Measurements from ENCODE around the gene PSD4.

The PSD4 gene

GRCh38 chr2:113131352-113132185, 42.2 kb upstream of the PSD4 start:
- no peaks in the 10 kb centered on the region for H3F3A ChIP-seq (ENCODE audit: insufficient read depth)
- no peaks in the 10 kb centered on the region for H3K9me3 ChIP-seq (ENCODE audit: insufficient read depth, low read length)
- no peak overlapping the region for H2AFZ ChIP-seq (ENCODE audit: low read depth, low read length, severe bottlenecking)
- H4K20me1 ChIP-seq (ENCODE audit: low read depth, low read length) = no peaks in the 10 kb centered on the region
- no peaks in the 10 kb centered on the region for H3K79me2 ChIP-seq (ENCODE audit: insufficient read depth, low read length)
- TF ChIP-seq CTCF (IDR thresholded peaks at IDR 0.05; ENCODE audit: insufficient read depth, low read length, poor library complexity, severe bottlenecking) (no peak), EZH2phosphoT487 (conservative IDR thresholded peaks at IDR 0.05; ENCODE audit: low read length) (no peak)
- no peaks in the 10 kb centered on the region for H3K27me3 ChIP-seq (ENCODE audit: low read length)
- no peaks in the 10 kb centered on the region for H3K9me2 ChIP-seq (replicated peaks; ENCODE audit: insufficient read depth, low read length)
- no peak overlapping the region for H3K4me3 ChIP-seq (ENCODE audit: insufficient read depth, low read length, poor library complexity, severe bottlenecking)
- H3K36me3 ChIP-seq (ENCODE audit: low read length) = no peaks in the 10 kb centered on the region
- H3K9ac ChIP-seq (ENCODE audit: low read length) = no peak overlapping the region
- H3K4me2 ChIP-seq (ENCODE audit: low read depth, low read length, poor library complexity, severe bottlenecking) = no peak overlapping the region
- no peak overlapping the region for H3K27ac ChIP-seq (ENCODE audit: low read depth, low read length)

GRCh38 chr2:113132414-113133021, 41.3 kb upstream of the PSD4 start:
- Histone ChIP-seq H3K9me2 (replicated peaks; ENCODE audit: insufficient read depth, low read length) (no peaks in the 10 kb centered on the region), H3K27ac (ENCODE audit: low read depth, low read length) (no peak overlapping the region), H3K9me3 (ENCODE audit: insufficient read depth, low read length) (no peaks in the 10 kb centered on the region), H3K9ac (ENCODE audit: low read length) (no peak overlapping the region), H3K27me3 (ENCODE audit: low read length) (no peaks in the 10 kb centered on the region), H3K4me2 (ENCODE audit: low read depth, low read length, poor library complexity, severe bottlenecking) (no peak overlapping the region), H3F3A (ENCODE audit: insufficient read depth) (no peaks in the 10 kb centered on the region), H4K20me1 (ENCODE audit: low read depth, low read length) (no peaks in the 10 kb centered on the region), H2AFZ (ENCODE audit: low read depth, low read length, severe bottlenecking) (no peak overlapping the region), H3K4me3 (ENCODE audit: insufficient read depth, low read length, poor library complexity, severe bottlenecking) (no peak overlapping the region), H3K36me3 (ENCODE audit: low read length) (no peaks in the 10 kb centered on the region), H3K79me2 (ENCODE audit: insufficient read depth, low read length) (no peaks in the 10 kb centered on the region)
- TF ChIP-seq EZH2phosphoT487 (conservative IDR thresholded peaks at IDR 0.05; ENCODE audit: low read length) (no peak), CTCF (IDR thresholded peaks at IDR 0.05; ENCODE audit: insufficient read depth, low read length, poor library complexity, severe bottlenecking) (no peak)

- no peaks in the 10 kb centered on the region for H3K27me3 ChIP-seq (ENCODE audit: low read length)
- no peaks in the 10 kb centered on the region for H3K79me2 ChIP-seq (ENCODE audit: insufficient read depth, low read length)
- H3K9ac ChIP-seq (ENCODE audit: low read length) = no peak overlapping the region
- no peaks in the 10 kb centered on the region for H4K20me1 ChIP-seq (ENCODE audit: low read depth, low read length)
- no peaks in the 10 kb centered on the region for H3K9me2 ChIP-seq (replicated peaks; ENCODE audit: insufficient read depth, low read length)
- no peaks in the 10 kb centered on the region for H3K36me3 ChIP-seq (ENCODE audit: low read length)
- no peak for TF ChIP-seq CTCF (IDR thresholded peaks at IDR 0.05; ENCODE audit: insufficient read depth, low read length, poor library complexity, severe bottlenecking)
- no peak for TF ChIP-seq EZH2phosphoT487 (conservative IDR thresholded peaks at IDR 0.05; ENCODE audit: low read length)
- H3K27ac ChIP-seq (ENCODE audit: low read depth, low read length) = no peak overlapping the region
- no peak overlapping the region for H2AFZ ChIP-seq (ENCODE audit: low read depth, low read length, severe bottlenecking)
- H3K9me3 ChIP-seq (ENCODE audit: insufficient read depth, low read length) = no peaks in the 10 kb centered on the region
- H3K4me2 ChIP-seq (ENCODE audit: low read depth, low read length, poor library complexity, severe bottlenecking) = no peak overlapping the region
- H3K4me3 ChIP-seq (ENCODE audit: insufficient read depth, low read length, poor library complexity, severe bottlenecking) = no peak overlapping the region
- H3F3A ChIP-seq (ENCODE audit: insufficient read depth) = no peaks in the 10 kb centered on the region
Observed at GRCh38 chr2:113133704-113134598, 39.8 kb upstream of the PSD4 start.
